ENCODE measurements around the gene SPR.

DNA sequence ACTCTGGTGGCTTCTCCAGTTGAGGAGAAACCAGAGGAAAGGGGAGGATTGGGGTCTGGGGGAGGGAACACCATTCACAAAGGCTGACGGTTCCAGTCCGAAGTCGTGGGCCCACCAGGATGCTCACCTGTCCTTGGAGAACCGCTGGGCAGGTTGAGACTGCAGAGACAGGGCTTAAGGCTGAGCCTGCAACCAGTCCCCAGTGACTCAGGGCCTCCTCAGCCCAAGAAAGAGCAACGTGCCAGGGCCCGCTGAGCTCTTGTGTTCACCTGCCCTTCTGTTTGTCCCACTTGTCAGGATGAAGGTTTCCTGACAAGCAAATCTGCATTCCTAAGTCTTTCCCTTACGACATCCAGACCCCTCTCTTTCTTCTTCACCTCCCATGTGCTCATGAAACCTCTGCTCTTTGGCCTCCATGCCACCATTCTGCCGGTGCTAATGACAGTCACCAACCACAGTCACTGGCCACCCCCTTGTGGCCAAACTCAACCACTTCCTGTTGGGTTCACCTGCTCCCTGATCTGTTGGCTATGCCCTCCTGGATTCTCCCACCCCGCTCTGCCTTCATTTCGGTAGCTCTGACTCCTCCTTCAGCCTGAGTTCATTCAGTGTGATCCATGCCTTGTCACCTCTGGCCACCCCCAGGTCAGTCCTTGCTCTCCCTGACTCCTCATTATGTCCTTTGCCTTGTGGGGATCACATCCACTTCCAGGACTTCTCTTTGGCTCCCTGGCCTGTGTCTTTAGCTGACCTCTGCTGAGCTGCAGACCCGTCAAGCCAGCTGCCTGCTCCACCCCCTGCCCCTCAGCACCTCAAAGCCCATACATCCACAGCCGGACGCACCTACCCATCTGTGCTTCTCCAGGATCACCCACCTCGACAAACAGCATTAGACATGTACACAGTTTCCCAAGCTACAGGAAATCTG, 47.7 kb downstream of the SPR start:
- TF ChIP-seq, protein P1, sequence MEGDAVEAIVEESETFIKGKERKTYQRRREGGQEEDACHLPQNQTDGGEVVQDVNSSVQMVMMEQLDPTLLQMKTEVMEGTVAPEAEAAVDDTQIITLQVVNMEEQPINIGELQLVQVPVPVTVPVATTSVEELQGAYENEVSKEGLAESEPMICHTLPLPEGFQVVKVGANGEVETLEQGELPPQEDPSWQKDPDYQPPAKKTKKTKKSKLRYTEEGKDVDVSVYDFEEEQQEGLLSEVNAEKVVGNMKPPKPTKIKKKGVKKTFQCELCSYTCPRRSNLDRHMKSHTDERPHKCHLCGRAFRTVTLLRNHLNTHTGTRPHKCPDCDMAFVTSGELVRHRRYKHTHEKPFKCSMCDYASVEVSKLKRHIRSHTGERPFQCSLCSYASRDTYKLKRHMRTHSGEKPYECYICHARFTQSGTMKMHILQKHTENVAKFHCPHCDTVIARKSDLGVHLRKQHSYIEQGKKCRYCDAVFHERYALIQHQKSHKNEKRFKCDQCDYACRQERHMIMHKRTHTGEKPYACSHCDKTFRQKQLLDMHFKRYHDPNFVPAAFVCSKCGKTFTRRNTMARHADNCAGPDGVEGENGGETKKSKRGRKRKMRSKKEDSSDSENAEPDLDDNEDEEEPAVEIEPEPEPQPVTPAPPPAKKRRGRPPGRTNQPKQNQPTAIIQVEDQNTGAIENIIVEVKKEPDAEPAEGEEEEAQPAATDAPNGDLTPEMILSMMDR (IDR thresholded peaks at IDR 0.05; ENCODE audit: insufficient read depth, low read length, poor library complexity, severe bottlenecking): no peak
- no peak for TF ChIP-seq EZH2phosphoT487 (conservative IDR thresholded peaks at IDR 0.05; ENCODE audit: low read length)
